Fibroblast of skin of abdomen (primary cell): ENCODE measurements around the gene RNF2. TPM values are rescaled to one million over a fixed set of nuclear protein-coding genes. Genes with fewer than 3 reads are reported as not detected.
"Not testable (repeated sequence)": the region's sequence is repeated elsewhere in the genome, so short reads cannot be mapped to it uniquely, and the experiment has no call there.

Experiments
- DNase-seq: peaks from one replicate; pipeline ENCODE4 v3.0.0-alpha.2; 2013
- polyA plus RNA-seq, 2 experiments: library from polyadenylated mRNA; unstranded; fragments of 120-200 nt; gene quantifications; one replicate each; pipeline ENCODE4 v1.2.1, GENCODE V29; 2013; ENCODE audit not compliant: insufficient read length in 2 of 2

The RNF2 gene
- polyA plus RNA-seq (2013, experiment 1 of 2; ENCODE audit: insufficient read length), result 28.1 TPM
- polyA plus RNA-seq (2013, experiment 2 of 2; ENCODE audit: insufficient read length), result 30.9 TPM

DNA sequence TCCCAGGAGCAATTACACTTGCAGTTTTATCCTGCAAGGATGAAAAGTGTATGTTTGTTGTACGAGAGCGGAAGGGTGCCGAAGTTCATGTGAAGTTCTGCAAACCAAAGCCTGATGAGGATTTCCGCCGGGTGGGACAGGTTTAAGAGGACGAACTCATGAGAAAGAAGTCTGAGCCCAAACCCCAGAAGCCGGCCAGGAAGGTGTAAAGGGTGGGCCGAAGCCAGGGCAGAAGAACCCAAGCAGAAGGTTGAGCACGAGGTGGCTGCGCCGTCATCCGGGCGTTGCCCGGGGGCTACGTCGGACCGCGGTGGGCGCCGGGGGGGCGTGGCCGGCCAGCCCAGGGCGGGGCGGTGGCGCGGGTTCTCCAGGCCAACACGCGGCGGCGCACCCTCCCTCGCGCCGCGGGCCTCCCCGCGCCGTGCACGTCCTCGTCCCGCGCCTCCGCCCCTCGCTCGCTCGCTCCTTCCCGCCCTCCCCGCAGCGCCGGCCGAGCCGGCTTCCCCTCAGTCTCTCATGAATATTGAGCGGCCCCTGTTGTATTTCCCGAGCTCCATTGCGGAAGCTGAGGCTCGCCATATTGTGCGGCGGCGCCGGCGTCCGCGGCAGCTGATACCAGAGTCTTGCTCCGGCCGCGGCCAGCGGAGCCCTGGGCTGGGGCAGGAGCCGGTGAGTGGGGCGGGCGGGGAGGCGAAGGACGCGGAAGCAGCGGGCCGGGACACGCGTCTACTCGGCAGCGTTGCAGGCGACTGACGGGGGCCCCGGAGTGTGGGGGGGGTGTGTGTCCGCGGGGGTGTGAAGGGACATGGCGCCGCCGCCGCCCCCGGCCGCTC lies at the start of gene RNF2:
Gene RNF2 (plus strand): TSS at position 578 of the 833 bp plus-strand sequence. CDS start 41,996 bp downstream, outside the sequence.
- peak; percentile 83 for DNase-seq

DNA sequence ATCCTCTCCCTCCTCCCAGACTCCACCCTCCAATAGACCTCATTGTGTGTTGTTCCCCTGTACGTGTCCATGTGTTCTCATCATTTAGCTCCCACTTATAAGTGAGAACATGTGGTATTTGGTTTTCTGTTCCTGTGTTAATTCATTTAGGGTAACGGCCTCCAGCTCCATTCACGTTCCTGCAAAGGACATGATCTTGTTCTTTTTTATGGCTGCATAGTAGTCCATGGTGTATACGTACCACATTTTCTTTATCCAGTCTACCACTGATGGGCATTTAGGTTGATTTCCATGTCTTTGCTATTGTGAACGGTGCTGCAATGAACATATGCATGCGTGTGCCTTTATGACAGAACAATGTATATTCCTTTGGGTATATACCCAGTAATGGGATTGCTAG lies 45.4 kb upstream of the RNF2 start:
- not testable (repeated sequence) for DNase-seq

DNA sequence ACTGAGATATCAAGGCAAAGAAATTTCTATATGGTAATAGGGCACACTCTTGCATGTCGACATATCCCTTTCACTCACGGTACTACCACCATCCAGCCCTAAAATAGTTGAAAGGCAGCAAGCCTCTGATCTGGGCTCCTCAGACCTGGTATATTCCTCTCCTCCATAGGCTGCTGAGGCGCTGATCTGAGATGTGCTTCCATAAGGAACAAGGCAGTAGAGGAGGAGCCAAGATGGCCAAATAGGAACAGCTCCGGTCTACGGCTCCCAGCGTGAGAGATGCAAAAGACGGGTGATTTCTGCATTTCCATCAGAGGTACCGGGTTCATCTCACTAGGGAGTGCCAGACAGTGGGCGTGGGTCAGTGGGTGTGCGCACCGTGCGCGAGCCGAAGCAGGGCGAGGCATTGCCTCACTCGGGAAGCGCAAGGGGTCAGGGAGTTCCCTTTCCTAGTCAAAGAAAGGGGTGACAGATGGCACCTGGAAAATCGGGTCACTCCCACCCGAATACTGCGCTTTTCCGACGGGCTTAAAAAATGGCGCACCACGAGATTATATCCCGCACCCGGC lies 44.0 kb upstream of the RNF2 start:
- not testable (repeated sequence) for DNase-seq

DNA sequence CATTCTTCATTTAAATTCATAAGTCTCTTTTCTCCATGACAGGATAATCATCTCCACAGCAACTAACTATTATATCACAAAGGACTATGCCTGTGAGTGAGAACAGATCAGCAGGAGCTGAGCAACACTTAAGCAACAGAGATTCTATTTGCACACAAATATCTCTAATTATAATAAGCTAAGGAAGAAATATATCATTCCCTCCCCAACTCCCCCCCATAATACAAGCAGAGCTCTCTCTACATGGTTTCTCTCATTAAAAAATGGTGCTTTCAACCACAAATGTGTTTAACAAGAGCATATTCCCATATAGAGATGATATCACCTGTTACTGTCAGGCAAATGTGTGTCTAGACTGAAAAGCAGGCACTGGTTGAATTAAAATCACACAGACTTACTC lies 36.5 kb upstream of the RNF2 start:
- no peak for DNase-seq

DNA sequence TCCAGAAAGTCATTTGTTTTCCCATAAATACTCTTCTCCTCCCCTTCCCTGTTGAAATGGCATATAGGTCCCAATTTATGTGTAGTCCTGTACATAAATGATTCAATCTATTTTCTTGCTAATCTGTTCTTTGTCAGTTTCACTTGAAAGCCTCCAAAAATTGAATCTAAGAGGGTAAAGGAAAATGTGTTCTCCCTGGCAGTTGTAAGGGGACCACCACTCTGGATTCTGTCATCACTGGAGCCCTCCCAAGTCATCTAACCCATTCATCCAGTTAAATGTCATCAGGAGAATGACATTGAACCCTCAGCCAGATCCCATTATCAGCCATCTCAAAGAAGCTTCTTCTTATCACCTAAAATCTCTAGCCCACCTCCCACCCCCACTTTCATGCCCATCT lies 35.0 kb upstream of the RNF2 start:
- DNase-seq, result no peak

DNA sequence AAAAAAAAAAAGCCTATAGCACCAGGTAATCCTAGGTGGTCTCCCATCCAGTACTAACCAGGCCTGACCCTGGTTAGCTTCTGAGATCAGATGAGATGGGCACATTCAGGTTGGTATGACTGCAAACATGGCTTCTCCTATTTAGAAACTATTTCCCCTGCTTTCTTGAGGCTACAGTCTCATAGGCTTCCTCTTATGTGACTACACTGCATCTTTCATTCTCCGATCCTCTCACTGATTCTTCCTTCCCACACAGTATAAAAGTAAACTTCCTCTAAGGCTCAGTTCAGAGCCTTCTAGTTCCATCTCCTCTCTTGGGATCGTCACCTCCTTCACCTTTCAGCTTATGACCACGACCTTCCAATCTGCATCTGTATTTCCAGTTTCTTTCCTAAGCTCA lies 30.4 kb upstream of the RNF2 start:
- DNase-seq, result no peak

DNA sequence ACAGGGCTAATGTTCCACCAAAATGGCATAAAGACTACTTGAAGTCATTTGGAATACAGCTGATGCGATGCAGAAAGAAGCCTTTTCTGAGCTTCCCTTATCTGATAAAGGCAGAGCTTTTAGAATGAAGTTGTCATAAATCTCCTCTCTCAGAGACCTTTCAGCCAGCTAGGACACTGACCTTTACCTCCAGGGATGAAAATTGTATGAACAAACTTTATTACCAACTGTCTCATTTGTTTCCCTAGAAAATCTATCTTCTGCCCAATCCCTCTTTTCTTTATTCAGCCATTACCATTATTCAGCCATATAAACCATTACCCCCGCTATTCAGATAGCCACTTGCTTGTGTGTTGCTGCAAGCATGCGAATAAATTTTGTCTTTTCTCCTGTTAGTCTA lies 29.7 kb upstream of the RNF2 start:
- no peak for DNase-seq

DNA sequence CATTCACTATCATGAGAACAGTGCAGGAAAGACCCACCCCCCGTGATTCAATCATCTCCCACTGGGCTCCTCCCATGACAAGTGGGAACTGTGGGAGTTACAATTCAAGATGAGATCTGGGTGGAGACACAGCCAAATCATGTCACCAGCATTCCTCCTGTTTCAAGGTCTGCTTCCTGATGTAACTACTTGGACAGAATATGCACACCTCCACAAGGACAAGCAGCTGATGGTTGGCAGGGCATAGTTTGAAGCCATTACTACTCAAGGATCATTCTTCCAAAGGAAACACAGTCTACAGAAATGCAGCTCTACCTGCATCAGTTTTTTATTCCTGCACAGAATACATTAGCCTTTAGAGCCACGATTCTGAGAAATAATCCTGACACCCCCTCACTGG lies 28.5 kb upstream of the RNF2 start:
- no peak for DNase-seq

DNA sequence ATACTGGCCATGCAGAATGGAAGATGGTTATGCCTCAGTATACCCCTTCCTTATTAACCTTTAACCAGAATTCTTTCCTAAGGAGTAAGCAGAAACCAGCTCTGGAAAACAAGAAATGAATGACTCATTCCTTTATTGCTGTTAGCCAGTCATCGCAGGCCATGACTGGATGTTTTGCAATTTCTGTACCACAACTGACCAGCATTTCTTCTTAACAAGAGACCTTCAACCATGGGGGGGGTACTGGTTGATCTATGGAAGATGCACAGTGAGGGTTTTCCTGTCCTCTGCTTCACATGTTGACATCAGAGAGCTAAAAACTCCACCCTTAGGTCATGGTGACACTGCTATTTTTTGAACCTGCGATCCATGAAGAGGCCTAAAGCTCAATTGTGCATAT lies 28.0 kb upstream of the RNF2 start:
- DNase-seq, result peak; percentile 87

DNA sequence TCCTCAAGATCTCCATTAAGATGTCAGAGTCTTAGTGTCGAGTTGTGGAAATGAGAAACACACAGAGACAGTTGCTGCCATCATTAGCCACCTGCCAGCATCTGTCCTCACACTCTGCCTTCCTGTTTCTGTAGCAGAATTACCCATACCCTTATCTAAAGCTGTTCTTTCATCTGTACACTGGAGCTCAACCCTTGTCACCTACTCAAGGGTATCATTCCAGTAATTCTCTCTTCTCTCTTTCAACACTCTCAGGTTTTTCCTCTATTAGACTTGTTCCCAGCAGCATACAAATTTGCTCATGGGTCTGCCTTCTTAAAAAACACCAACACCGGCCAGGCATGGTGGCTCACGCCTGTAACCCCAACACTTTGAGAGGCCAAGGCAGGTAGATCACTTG lies 27.4 kb upstream of the RNF2 start:
- DNase-seq, result no peak

DNA sequence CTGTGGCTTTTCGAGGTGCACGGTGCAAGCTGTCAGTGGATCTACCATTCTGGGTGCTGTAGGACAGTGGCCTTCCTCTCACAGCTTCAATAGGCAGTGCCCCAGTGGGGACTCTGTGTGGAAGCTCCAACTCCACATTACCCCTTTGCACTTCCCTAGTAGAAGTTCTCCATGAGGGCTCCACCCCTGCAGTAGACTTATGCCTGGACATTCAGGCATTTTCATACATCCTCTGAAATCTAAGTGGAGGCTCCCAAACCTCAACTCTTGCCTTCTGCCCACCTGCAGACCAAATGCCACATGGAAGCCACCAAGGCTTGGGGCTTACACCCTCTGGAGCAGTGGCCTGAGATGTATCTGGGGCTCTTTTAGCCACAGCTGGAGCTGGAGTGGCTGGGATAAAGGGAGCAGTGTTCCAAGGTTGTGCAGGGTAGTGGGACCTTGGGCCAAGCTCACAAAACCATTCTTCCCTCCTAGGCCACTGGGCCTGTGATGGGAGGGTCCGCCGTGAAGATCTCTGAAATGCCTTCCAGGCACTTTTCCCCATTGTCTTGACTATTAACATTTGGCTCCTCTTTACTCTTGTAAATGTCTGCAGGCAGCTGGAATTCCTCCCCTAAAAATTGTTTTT lies 18.0 kb upstream of the RNF2 start:
- DNase-seq, result no peak

DNA sequence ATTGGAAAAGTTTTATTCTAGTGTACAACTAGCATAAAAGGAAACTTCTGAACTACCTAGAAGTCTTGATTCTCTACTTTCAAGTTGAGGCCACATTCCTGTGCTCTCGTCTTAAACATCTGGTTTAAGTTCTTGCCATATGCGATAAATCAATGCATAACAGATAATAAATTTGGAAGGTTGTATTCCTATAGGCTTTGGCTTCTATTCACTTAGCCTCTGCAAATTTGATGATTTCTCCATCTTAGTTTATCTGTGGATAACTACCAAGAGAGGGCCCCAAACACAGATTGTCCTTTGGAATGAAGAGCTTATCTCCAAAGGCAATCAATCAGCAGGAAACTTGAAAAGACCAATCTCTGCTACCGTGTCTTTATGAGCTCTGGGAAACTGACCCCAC lies 11.7 kb upstream of the RNF2 start:
- no peak for DNase-seq

DNA sequence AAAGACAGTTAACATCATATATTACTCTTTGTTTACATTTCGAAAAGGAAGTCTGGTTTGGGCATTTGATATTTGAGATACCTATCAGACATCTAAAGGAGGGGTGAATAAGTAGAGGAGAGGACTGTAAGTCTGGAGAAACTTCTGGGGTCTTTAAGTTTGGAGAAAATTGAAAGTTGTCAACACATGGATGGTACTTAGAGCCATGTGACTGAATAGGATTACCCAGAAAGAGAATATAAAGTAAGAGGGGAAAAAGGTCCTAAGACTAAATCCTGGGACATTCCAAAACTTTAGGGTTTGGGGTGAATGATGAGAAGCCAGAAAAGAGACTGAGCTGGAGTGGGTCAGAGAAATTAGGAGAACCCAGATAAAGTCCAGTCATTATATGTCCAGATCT lies 10.1 kb upstream of the RNF2 start:
- DNase-seq, result no peak

DNA sequence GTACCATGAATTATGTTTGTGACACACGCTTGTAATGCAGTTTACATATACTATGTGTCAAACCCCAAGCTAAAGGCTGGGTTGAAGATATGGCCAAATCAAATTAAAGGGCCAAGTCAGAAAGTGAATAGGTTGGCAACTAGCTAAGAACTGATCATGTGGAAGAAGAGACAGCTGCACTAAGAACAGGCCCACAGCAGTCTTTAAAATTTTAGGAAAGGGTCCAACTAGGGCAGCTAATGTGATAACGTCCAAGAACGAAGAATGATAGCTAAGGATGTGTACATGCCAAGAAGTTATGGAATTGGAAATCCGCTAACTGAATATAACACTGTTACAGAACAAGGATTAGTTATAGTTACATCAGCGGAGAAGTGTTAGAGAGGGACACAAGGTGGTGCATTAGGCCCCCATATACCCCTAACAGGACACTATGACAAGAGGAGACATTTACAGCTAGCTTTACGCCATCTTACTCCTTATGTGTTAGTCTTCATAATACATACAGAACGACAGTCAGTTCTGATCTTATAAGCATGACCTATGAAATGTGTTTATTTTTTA lies 6.5 kb upstream of the RNF2 start:
- no peak for DNase-seq

DNA sequence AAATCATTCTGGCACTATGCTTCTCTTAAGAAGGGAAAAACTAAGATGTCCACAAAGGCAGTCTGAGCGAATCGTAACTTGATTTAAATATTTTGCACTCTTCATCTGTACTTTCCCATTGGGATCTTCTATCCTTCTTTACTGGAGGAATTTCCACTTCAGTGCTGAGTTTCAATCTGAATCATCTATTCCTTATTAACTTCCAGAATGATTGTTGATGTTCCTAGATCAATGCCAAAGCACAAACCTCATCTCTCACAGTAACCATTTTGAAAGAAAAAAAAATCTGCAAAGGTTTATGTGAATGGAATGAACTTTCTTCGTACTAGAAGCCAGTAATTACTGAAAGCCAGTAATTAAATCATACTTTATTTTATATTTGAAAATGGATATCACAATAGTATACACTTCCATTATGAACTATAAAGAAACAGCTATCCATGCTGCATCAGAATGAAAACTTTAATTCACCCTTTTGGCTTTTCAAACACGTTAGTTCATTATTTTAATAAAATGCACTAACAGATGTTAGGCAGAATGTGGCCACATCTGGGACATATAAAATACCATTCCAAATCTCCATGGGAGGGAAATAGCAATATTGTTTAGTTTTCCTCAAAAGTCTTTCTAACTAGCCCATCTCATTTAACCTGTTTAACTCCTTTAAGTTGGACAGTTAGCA lies 5.5 kb upstream of the RNF2 start:
- no peak for DNase-seq

DNA sequence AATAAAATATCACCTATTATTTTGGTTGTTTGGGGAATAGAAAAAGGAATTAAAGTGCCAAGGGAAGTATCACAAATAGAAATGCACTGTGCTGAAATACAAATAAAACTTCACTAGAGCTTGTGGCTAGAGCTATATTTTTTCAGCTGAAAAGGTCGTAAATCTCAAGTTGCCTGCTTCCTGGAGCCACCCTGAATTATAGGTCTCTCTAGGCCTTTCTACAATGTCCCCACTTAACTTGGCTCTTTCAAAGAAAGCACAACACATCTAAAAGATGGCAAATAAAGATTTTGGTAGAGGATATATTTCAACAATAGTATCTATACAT lies 5.0 kb upstream of the RNF2 start:
- DNase-seq, result no peak

DNA sequence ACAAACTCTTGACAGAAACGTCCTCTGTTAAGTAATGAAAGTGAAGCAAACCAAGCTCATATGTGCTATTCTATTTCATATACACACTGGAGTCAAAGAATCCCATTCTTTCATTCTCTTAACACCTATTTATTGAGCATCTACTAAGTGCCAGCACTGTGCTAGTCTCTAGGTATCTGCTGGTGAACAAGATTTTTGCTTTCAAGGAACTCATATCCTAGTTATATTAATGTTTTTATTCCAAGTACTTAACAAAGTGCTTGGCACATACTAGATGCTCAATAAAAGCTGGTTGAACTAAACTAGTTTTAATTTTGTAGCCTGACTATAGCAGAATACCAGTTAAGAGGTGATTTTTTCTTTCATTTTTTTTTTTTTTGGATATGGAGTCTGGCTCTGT lies 3.6 kb upstream of the RNF2 start:
- DNase-seq, result no peak

DNA sequence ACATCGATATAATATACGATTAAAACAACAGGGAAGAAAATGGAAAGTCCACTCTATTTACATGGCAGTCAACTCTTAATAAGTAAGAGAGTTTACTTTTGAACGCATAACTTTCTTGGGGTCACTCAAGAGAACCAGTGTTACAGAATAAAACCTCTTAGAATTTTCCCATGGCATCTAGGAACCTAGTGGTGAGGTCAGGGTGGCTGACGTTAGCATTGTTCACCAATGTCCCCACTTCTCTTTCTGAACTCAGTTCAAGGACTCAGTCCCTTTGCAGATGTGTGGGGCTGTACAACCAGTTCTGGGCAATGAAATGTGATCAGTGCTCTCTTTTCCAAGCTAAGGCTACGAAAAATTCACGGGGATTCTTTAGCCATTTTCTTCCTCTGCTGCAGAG lies 2.6 kb upstream of the RNF2 start:
- DNase-seq, result no peak

DNA sequence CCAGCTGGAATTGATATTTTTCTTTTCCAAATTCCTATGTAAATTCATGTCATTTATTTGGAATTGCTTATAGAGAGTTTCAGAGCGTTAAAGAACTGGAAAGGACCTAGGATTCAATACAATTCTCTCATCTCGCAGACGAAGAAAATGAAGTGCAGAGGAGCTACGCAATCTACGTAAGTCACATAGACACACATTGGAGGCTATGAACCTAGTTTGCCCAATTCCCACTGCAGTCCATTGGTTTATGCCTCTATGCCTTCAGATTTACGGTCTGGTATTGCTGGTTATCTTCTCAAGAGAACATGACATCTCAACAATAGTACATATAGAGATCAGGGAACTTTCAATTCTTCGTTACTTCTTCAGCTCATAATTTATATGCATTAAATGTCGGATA lies 971 bp upstream of the RNF2 start:
- no peak for DNase-seq

DNA sequence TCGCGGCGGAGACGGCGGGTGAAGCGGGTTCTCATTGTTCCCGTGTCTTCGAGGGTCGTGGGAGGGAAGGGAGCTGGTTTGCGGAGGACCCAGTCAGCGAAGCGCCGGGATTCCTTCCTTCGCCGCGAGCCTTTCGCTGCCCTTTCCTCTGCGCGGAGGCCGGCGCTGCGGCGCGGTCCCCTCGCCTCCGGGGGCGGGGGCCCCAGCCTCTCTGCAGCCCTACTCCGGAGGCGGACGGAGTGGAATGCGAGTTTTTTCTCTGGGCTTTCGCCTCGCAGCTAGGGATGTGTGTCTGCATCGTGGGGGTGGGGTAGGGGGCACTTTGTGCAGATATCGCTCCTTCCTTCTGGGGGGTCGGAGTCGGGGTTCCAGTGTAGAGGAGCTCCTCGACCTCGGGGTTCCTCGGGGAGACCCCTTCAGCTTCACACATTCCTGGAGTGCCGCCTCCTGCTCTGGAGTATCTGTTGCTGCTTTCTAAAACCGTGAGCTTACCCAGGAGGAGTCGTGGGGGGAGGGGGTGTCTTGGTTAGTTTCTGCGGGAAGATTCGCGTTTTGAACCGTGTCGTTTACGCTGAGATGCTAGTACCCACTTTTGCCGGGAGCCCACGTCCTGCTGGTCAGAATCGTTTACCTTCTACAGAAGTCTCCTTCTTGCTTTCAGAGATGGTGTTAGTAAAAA lies 595 bp downstream of the RNF2 start:
- DNase-seq, result peak; percentile 38

DNA sequence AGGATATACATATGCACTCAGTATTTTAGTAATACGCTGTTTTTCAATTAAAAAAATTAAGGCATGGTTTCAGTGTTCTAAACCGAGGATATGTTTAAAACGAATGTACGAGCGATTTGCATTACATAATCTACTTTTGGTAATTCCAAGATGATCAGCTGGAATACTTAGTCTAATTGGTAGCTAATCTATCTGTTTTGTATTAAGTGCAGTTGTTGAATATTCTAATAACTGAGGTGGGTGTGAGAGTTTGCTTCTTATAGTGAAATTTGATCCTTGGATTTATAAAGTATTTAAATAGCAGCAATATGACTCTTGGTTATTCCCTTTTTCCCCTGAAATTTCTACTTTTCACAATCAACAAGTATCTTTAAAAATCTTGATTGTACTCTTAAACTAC lies 1.3 kb downstream of the RNF2 start:
- DNase-seq, result no peak

DNA sequence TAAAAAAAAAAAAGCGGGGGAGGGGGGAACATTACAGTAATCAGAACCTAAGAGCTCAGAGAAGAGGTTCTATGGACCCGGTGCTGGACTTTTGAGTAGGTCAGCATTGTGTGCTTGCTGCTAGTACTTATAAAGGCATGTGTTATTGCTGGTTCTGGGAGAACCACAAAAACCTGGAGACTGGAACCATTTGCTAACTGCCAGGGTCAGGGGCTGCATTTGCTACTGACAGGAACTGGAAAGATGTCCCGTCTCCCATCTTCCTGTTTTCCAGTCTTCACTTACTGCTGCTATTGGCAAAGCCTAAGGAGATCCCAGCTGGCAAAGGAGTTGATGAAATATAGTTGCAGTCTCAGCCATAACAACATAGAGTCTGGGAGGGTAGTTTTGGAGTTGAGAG lies 4.3 kb downstream of the RNF2 start:
- no peak for DNase-seq
